ENCODE results near the gene ANKRD31.
"Not testable (repeated sequence)": the region's sequence is repeated elsewhere in the genome, so short reads cannot be mapped to it uniquely, and the experiment has no call there.

Gene ANKRD31

DNA sequence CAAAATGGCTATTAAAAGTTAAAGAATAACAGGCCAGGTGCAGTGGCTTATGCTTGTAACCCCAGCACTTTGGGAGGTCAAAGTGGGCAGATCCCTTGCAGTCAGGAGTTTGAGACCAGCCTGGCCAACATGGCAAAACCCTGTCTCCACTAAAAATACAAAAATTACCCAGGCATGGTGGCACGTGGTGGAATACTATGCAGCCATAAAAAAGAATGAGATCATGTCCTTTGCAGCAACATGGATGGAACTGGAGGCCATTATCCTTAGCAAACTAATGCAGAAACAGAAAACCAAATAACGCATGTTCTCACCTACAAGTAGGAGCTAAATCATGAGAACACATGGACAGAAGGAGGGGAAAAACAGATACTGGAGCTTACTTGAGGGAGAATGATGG is 15.9 kb downstream of the ANKRD31 start:
- not testable (repeated sequence) for ATAC-seq

DNA sequence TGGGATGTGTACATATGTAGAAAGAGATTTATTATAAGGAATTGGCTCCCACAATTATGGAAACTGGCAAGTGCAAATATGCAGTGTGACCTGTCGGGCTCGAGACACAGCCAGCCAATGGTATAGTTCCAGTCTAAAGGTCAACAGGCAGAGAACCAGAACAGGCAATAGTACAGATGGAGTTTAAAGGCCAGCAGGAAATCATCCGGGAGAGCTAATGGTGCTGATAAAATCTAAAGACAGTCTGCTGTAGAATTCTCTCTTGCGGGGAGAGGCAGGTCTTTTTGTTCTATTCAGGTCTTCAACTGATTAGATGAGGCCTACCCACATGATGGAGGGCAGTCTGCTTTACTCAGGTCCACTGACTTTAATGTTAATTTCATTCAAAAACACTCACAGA is 21.8 kb downstream of the ANKRD31 start:
- no peak for ATAC-seq

DNA sequence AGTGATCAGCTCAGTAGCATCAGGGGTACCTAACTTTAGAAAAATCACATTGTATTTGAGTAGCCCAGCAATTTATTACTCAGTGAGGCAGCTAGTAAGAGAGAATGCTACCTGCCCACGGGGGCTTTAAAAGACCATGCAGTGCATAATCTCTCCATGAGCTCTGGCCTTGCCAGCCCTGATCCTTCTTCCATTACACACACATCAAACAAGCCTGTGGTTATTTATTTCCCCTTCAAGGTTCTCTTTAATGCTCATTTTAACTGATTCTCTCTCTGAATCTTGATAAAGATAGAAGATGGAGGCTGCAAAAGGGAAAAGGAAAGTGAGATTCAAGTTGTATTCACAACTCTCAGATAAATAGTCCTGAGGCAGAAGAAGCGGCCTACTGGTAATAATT is 22.3 kb downstream of the ANKRD31 start:
- ATAC-seq, result no peak

DNA sequence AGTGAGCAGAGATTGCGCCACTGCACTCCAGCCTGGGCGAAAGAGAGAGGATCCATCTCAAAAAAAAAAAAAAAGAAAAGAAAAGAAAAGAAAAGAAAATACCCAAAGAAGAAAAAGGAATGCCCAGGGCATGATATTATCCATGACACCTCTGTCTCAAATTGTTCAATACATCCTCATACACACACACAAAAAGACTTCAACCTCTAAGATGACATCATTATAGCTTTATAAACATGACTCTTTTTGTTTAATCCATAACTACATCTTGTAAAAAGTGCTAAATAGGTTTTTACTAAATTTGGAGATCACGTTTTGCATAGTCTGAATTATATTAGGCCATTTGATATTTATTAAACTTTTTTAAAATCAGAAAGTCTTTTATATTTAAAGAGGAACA is 33.1 kb downstream of the ANKRD31 start:
- no peak for ATAC-seq

DNA sequence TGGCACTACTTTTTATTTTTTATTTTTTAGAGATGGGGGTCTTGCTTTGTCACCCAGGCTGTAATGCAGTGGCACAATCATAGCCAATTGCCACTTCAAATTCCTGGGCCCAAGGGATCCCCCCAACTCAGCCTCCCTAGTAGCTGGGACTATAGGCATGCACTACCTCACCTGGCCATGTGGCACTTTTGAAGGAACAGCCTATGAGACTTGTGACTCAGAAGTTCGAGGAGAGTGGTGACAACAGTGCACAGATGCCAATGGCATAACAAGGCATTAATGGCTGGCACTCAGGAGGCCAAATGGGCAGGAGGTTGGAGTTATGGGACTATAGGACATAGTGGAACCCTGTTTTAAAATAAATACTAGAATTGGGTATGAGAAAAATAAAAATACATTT is 33.7 kb downstream of the ANKRD31 start:
- no peak for ATAC-seq

GRCh38 chr5:75200776-75201175 is 35.9 kb downstream of the ANKRD31 start:
- ATAC-seq, result no peak

GRCh38 chr5:75199946-75200345 is 36.7 kb downstream of the ANKRD31 start:
- ATAC-seq, result no peak

- ATAC-seq, result no peak
These were observed 37.6 kb downstream of the ANKRD31 start for GRCh38 chr5:75199071-75199470.

- ATAC-seq, result no peak
These were observed 38.9 kb downstream of the ANKRD31 start for GRCh38 chr5:75197745-75198144.

- peak; percentile 55 to 59 for ATAC-seq
These were observed 43.9 kb downstream of the ANKRD31 start for GRCh38 chr5:75192804-75193203.

- peak; percentile 64 to 74 for ATAC-seq
These were observed 44.4 kb downstream of the ANKRD31 start for GRCh38 chr5:75192264-75192663.

GRCh38 chr5:75190227-75190626 is 46.5 kb downstream of the ANKRD31 start:
- ATAC-seq, result no peak

DNA sequence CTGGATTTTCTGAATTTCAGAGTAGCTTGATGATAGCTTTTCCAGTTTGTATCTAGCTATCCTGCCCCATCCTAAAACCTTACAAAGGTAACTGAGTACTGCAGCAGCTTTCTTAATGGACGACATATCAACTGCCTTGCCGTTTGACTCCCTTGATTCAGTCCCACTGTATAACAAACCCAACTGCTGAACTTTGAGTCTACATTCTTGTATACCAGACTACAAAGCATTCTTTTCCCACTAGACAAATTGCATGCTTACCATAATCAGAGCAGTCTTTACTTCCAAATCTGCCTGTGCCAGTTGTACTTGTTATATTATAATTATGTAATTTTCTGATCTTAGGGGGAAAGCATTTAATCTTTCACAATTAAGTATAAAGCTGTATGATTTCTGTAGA is 47.3 kb downstream of the ANKRD31 start:
- no peak for ATAC-seq

GRCh38 chr5:75185763-75186162 is 50.9 kb downstream of the ANKRD31 start:
- ATAC-seq, result peak; percentile 43 to 46

DNA sequence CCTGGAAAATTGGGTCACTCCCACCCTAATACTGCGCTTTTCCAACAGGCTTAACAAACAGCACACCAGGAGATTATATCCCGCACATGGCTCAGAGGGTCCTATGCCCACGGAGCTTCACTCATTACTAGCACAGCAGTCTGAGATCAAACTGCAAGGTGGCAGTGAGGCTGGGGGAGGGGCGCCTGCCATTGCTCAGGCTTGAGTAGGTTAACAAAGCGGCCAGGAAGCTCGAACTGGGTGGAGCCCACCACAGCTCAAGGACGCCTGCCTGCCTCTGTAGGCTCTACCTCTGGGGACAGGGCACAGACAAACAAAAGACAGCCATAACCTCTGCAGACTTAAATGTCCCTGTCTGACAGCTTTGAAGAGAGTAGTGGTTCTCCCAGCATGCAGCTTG is 60.7 kb downstream of the ANKRD31 start:
- not testable (repeated sequence) for ATAC-seq

DNA sequence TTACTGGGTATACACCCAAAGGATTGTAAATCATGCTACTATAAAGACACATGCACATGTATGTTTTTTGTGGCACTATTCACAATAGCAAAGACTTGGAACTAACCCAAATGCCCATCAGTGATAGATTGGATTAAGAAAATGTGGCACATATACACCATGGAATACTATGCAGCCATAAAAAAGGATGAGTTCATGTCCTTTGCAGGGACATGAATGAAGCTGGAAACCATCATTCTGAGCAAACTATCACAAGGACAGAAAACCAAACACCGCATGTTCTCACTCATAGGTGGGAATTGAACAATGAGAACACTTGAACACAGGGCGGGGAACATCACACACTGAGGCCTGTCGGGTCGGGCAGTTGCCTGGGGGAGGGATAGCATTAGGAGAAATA is 61.8 kb downstream of the ANKRD31 start:
- not testable (repeated sequence) for ATAC-seq

- ATAC-seq, result no peak
These were observed 67.2 kb downstream of the ANKRD31 start for GRCh38 chr5:75169516-75169915.

- ATAC-seq, result no peak
These were observed 68.5 kb downstream of the ANKRD31 start for GRCh38 chr5:75168026-75168735.

DNA sequence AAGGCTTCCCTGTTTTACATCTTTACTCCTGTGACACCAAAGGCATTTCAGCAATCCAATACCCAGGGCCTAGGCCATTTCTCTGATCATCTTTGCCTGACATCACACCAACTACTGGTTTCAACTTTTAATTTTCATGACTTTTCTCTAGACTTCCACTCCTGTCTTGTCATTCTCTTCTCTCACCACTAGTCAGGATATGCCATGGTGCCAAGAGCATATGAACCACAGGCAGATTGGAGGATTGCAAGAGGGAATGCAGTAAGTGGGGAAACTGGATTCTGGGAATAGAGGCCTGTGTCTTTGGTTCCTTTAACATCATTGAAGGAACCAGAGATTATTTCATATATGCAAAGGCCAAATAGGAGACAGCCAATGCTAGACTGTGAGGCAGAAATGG is 69.3 kb downstream of the ANKRD31 start:
- ATAC-seq, result no peak

GRCh38 chr5:75161508-75161907 is 75.2 kb downstream of the ANKRD31 start:
- ATAC-seq, result not testable (repeated sequence)

DNA sequence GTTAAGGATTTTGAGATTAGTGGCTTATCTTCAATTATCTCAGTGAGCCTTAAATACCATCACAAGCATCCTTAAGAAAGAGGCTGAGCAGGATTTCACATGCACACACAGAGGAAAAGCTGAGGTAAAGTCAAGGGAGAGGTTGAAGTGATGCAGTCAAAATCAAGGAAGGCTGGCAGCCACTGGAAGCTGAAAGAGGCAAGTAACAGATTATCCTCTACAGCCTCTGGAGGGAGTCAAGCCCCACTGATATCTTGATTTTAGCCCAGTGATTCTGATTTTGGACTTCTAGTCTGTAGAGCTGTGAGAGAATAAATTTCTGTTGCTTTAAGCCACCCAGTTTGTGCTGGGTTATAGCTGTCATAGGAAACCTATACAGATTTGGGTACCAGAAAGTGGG is 80.1 kb downstream of the ANKRD31 start:
- ATAC-seq, result no peak

DNA sequence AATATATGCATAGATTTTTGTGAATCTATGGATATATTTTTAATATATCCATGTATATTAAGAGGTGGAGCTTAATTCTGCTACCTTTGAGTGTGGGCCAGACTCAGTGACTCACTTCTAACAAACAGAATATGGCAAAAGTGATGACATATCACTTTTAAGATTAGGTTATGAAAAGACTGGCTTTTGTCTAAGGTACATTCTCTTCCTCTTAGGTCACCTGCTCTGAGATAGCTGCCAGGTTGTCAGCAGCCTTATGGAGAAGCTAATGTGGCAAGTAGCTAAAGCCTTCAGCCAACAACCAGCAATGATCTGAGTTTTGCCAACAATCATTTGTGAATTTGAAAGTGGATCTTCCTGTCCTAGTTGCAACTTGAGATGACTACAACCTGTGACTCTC is 83.8 kb downstream of the ANKRD31 start:
- no peak for ATAC-seq

DNA sequence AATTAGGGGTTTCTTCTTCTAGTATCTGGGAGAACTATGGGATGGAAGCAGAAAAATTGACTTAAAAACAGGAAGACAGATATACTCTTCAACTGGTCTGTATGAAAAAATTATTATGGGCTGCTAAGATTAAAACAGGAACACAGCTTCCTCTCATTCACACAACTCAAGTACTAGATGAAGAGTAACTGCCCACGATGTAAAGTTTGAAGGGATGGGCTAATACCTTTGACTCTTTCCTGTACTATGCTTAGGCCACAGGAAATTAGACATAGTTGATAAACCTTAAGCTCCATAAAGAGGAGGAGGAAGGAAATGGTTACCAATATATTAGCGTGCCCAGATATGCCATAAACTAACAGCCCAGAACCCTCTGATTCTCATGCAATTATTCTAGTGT is 88.6 kb downstream of the ANKRD31 start:
- no peak for ATAC-seq

GRCh38 chr5:75142566-75143136 is 94.0 kb downstream of the ANKRD31 start:
- peak; percentile 46 to 53 for ATAC-seq

DNA sequence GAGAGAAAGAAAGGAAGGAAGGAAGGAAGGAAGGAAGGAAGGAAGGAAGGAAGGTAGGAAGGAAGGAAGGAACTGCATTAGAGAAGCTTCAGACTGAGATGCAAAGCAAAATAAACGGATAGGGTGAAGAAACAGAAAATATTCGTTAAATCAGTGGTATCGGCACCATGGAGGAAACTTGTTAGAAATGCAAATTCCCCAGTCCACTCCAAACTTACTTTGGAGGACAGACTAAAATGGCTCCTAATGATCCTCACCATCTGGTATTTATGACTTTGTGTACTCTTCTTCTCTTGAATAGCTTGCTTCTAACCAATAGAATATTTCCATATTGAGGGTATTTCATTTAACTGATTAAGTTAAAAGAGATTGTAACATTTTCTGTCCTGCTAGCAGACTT is 96.4 kb downstream of the ANKRD31 start:
- ATAC-seq, result no peak
